Liver (tissue), 9 donors: ENCODE results near the gene GART. TPM values are rescaled to one million over a fixed set of nuclear protein-coding genes. Genes with fewer than 3 reads are reported as not detected.

Experiments used
- DNase-seq: peaks from one replicate; pipeline ENCODE4 v3.0.0-alpha.2; 2017; ENCODE audit warnings: low spot score
- H3K27ac ChIP-seq, 2 donors: one replicate each; pipeline ENCODE4 v1.7.0; 2013; ENCODE audit warnings: inconsistent platforms in 2 of 2, low read length in 2 of 2, control low read depth in 1 of 2, low read depth in 1 of 2, mild to moderate bottlenecking in 1 of 2
- H3K27me3 ChIP-seq, 4 donors: one replicate each; pipeline versions ENCODE4 v1.6.1 to v1.7.0; 2013; ENCODE audit warnings: low read length in 3 of 4, inconsistent platforms in 1 of 4, mild to moderate bottlenecking in 1 of 4, moderate library complexity in 1 of 4; ENCODE audit not compliant: control insufficient read depth in 4 of 4, insufficient read depth in 4 of 4
- H3K36me3 ChIP-seq, 4 donors: one replicate each; pipeline versions ENCODE4 v1.6.1 to v1.7.0; 2013; ENCODE audit warnings: low read length in 3 of 4, mild to moderate bottlenecking in 3 of 4, low read depth in 1 of 4, moderate library complexity in 1 of 4; ENCODE audit not compliant: control insufficient read depth in 4 of 4, insufficient read depth in 3 of 4
- H3K4me1 ChIP-seq, 4 donors: one replicate each; pipeline versions ENCODE4 v1.6.1 to v1.7.0; 2013; ENCODE audit warnings: low read length in 3 of 4, mild to moderate bottlenecking in 3 of 4, moderate library complexity in 1 of 4; ENCODE audit not compliant: control insufficient read depth in 4 of 4, insufficient read depth in 4 of 4
- H3K4me3 ChIP-seq, 3 donors: one replicate each; pipeline versions ENCODE4 v1.6.1 to v1.7.0; 2013; ENCODE audit warnings: low read length in 3 of 3, control low read depth in 1 of 3, low read depth in 1 of 3, mild to moderate bottlenecking in 1 of 3
- H3K9ac ChIP-seq, 2 donors: one replicate each; pipeline ENCODE4 v1.7.0; 2013; ENCODE audit warnings: low read length in 2 of 2, mild to moderate bottlenecking in 2 of 2, moderate library complexity in 2 of 2, control low read depth in 1 of 2, low read depth in 1 of 2
- H3K9me3 ChIP-seq, 4 donors: one replicate each; pipeline versions ENCODE4 v1.6.1 to v1.7.0; 2013; ENCODE audit warnings: low read length in 3 of 4; ENCODE audit not compliant: control insufficient read depth in 4 of 4
- ATF3 ChIP-seq: IDR thresholded peaks from 2 replicates; pipeline ENCODE4 v1.6.1; 2016; ENCODE audit warnings: antibody characterized with exemption
- EGR1 ChIP-seq, 2 donors: IDR thresholded peaks; 2 replicates each; pipeline ENCODE4 v1.6.1; 2016 to 2018; ENCODE audit warnings: antibody characterized with exemption in 2 of 2, low read depth in 2 of 2
- FOXA1 ChIP-seq: IDR thresholded peaks from 2 replicates; pipeline ENCODE4 v1.6.1; 2016; ENCODE audit warnings: antibody characterized with exemption
- FOXA2 ChIP-seq: IDR thresholded peaks from 2 replicates; pipeline ENCODE4 v1.6.1; 2016; ENCODE audit warnings: antibody characterized with exemption
- GABPA ChIP-seq, 2 donors: IDR thresholded peaks in 1 of 2; conservative IDR thresholded peaks in 1 of 2; 2 replicates each; pipeline ENCODE4 v1.6.1; 2016; ENCODE audit warnings: antibody characterized with exemption in 2 of 2, mild to moderate bottlenecking in 1 of 2, moderate library complexity in 1 of 2
- HNF4A ChIP-seq, 2 donors: conservative IDR thresholded peaks; 2 replicates each; pipeline ENCODE4 v1.6.1; 2016; ENCODE audit warnings: antibody characterized with exemption in 2 of 2, mild to moderate bottlenecking in 2 of 2
- JUND ChIP-seq, 2 donors: IDR thresholded peaks; 2 replicates each; pipeline ENCODE4 v1.6.1; 2016; ENCODE audit warnings: antibody characterized with exemption in 2 of 2
- MAX ChIP-seq: IDR thresholded peaks from 2 replicates; pipeline ENCODE4 v1.6.1; 2016; ENCODE audit warnings: antibody characterized with exemption
- NR2F2 ChIP-seq: IDR thresholded peaks from 2 replicates; pipeline ENCODE4 v1.6.1; 2016; ENCODE audit warnings: antibody characterized with exemption
- RAD21 ChIP-seq, 2 donors: IDR thresholded peaks; 2 replicates each; pipeline ENCODE4 v1.6.1; 2016; ENCODE audit warnings: antibody characterized with exemption in 2 of 2, mild to moderate bottlenecking in 2 of 2
- REST ChIP-seq: IDR thresholded peaks from 2 replicates; pipeline ENCODE4 v1.6.1; 2016; ENCODE audit warnings: antibody characterized with exemption, mild to moderate bottlenecking
- RXRA ChIP-seq, 2 donors: IDR thresholded peaks; 2 replicates each; pipeline ENCODE4 v1.6.1; 2017 to 2018; ENCODE audit warnings: antibody characterized with exemption in 2 of 2, mild to moderate bottlenecking in 1 of 2
- SP1 ChIP-seq: IDR thresholded peaks from 2 replicates; pipeline ENCODE4 v1.6.1; 2018; ENCODE audit warnings: antibody characterized with exemption, mild to moderate bottlenecking
- TAF1 ChIP-seq: conservative IDR thresholded peaks from 2 replicates; pipeline ENCODE4 v1.6.1; 2016; ENCODE audit warnings: antibody characterized with exemption, mild to moderate bottlenecking
- YY1 ChIP-seq: IDR thresholded peaks from 2 replicates; pipeline ENCODE4 v1.6.1; 2016; ENCODE audit warnings: antibody characterized with exemption, mild to moderate bottlenecking
- WGBS: extraction: QIAGEN DNeasy Blood & Tissue Kit; methylation state at CpG from one replicate; pipeline ENCODE4 v1.1.7; 2013; 5-methylcytosine and 5-hydroxymethylcytosine counted together
- polyA plus RNA-seq, 2 donors: library from polyadenylated mRNA; stranded (reverse) in 1 of 2; unstranded in 1 of 2; fragments of 200-250 nt in 1 of 2; fragments of >200 nt in 1 of 2; fragmentation: Nextera tagmentation in 1 of 2; extraction: Ambion mirVana in 1 of 2; gene quantifications; one replicate each; pipeline versions ENCODE4 v1.2.1 to v1.2.3, GENCODE V29; 2013 to 2015
- total RNA-seq, 2 donors: library from RNA; depleted of rRNA; stranded (reverse); fragments of >200 nt; gene quantifications; one replicate each; pipeline ENCODE4 v1.2.3, GENCODE V29; 2014
- TF ChIP-seq, protein P1 (sequence below): fragments of 150-350 bp; IDR thresholded peaks from 2 replicates; pipeline ENCODE4 v1.5.1; 2017; ENCODE audit warnings: improper control_type of control experiment, low read depth, low read length; ENCODE audit not compliant: missing input control
- TF ChIP-seq, protein P2 (sequence below): IDR thresholded peaks from 2 replicates; pipeline ENCODE4 v1.6.1; 2016; ENCODE audit warnings: antibody characterized with exemption
- donor health status: healthy.
- donor health status: healthy.
- donor health status: healthy.
- donor health status: healthy.
- donor health status: healthy.

The GART gene
- total and polyA plus RNA-seq, 4 donors, result 15.7 to 76.8 (median 32.0) TPM

- TF ChIP-seq, protein P1, sequence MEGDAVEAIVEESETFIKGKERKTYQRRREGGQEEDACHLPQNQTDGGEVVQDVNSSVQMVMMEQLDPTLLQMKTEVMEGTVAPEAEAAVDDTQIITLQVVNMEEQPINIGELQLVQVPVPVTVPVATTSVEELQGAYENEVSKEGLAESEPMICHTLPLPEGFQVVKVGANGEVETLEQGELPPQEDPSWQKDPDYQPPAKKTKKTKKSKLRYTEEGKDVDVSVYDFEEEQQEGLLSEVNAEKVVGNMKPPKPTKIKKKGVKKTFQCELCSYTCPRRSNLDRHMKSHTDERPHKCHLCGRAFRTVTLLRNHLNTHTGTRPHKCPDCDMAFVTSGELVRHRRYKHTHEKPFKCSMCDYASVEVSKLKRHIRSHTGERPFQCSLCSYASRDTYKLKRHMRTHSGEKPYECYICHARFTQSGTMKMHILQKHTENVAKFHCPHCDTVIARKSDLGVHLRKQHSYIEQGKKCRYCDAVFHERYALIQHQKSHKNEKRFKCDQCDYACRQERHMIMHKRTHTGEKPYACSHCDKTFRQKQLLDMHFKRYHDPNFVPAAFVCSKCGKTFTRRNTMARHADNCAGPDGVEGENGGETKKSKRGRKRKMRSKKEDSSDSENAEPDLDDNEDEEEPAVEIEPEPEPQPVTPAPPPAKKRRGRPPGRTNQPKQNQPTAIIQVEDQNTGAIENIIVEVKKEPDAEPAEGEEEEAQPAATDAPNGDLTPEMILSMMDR, result no peak
- no peak for TF ChIP-seq ATF3
- no peak for TF ChIP-seq SP1
- no peak for TF ChIP-seq MAX
- no peak for TF ChIP-seq YY1
These were observed 36.1 kb downstream of the GART start (continued) for GRCh38 chr21:33505833-33506232.

DNA sequence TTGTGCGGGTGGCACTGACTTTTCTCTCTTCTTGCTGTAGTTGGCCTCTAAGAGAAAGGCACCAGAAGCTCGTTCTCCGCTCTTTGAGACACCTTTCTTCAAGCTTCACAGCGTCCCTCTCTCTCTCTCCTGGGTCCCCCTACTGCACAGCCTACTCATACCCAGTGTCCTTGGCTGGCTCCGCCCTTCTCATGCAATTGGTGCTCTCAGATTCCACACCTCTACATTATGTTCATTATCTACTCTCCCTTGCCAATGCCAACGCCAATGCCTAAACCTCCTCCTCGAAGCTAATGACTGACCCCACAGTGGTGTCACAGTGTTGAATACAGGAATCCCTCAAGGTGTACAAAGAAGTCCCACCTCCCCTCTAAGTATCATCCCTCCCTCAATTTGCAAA, 45.6 kb downstream of the GART start:
- no peak for DNase-seq
- TF ChIP-seq RXRA (IDR thresholded peaks at IDR 0.05), result no peak
- no peak for TF ChIP-seq FOXA1
- TF ChIP-seq SP1, result no peak
- TF ChIP-seq JUND (IDR thresholded peaks at IDR 0.05), result no peak
- no peak for TF ChIP-seq MAX
- TF ChIP-seq FOXA2, result no peak
- TF ChIP-seq NR2F2, result no peak
- no peak for TF ChIP-seq ATF3
- TF ChIP-seq GABPA (IDR thresholded peaks at IDR 0.05 in 1 of 2, conservative IDR thresholded peaks at IDR 0.05 in 1 of 2), result no peak
- no peak for TF ChIP-seq REST
- no peak for TF ChIP-seq TAF1
- TF ChIP-seq YY1, result no peak
- TF ChIP-seq RAD21 (IDR thresholded peaks at IDR 0.05), result no peak
- no peak for TF ChIP-seq EGR1 (IDR thresholded peaks at IDR 0.05; ENCODE audit: low read depth in 2 of 2)
- TF ChIP-seq, protein P2, sequence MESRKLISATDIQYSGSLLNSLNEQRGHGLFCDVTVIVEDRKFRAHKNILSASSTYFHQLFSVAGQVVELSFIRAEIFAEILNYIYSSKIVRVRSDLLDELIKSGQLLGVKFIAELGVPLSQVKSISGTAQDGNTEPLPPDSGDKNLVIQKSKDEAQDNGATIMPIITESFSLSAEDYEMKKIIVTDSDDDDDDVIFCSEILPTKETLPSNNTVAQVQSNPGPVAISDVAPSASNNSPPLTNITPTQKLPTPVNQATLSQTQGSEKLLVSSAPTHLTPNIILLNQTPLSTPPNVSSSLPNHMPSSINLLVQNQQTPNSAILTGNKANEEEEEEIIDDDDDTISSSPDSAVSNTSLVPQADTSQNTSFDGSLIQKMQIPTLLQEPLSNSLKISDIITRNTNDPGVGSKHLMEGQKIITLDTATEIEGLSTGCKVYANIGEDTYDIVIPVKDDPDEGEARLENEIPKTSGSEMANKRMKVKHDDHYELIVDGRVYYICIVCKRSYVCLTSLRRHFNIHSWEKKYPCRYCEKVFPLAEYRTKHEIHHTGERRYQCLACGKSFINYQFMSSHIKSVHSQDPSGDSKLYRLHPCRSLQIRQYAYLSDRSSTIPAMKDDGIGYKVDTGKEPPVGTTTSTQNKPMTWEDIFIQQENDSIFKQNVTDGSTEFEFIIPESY, result no peak
- TF ChIP-seq, protein P1, result no peak
- no peak for TF ChIP-seq HNF4A (conservative IDR thresholded peaks at IDR 0.05)
- Histone ChIP-seq H3K27me3 (no peaks in the 10 kb centered on the region), H3K27ac (no peak overlapping the region), H3K9ac (no peak overlapping the region), H3K4me3 (no peak overlapping the region), H3K36me3 (no peaks in the 10 kb centered on the region), H3K4me1 (peaks cover 0 to 5% (median 2%) of the 10 kb centered on the region in 4 donors), H3K9me3 (no peaks in the 10 kb centered on the region)
- 71% methylated on average over 7 of the region's 7 CpGs for WGBS
